C1 segment of cervical spinal cord (tissue), 14 donors: Measurements from ENCODE around the gene SUGCT.
"Not testable (repeated sequence)": the region's sequence is repeated elsewhere in the genome, so short reads cannot be mapped to it uniquely, and the experiment has no call there.

ENCODE experiments used
- DNase-seq, 14 donors: peaks; one replicate each; lab custom pipeline; 2025; lab: John Stamatoyannopoulos, UW

SUGCT gene

DNA sequence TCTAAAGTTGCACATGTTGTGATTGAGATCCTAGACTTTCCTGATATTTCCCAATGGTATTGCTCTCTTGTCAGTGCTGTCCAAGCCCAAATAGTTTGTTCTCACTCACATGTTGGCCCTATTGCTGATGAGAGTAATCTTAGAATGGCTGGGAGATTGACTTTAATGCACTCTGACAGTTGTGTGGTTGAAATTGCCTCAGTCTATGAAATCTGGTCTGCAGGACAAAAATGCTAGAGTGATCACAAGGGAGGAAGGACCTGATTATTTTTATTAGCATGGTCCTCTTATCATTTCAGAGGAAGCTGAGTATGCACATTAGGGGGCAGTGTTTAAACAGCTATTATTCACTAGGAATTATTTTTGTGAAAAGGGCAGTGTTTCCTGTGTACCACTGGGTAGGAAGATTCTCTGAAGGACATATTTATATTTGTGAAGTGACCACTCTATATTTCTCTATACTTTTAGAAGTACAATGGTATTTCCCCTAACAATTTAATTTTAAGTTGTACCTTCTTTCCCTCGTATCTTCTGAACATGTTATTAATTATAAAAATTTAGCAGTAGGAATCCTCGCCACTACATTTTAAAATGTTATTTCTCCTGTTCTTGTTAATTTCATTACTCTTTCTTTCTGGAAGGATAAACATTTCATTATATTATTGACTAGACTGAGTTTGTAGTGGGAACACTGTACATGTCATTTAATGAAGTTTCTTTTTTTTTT, 64.4 kb downstream of the SUGCT start:
- DNase-seq: no peak

DNA sequence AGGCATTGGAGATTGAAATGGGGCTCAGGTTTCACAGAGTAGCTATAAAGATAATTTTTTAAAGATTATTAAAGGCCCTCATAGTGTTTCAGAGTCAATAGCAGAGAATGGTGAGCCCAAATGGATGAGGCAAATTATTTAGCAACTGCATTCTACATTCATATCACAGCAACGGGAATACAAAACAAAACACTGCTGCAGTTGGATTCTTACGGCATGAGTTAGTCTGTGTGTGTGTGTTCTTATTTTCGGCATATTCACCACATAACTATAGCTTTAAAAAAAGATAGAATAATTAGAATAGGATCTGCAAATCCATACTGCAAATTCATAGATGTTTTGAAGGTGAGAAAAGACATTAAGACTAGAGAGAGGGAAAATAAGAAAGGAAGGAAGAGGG, 66.0 kb downstream of the SUGCT start:
- no peak for DNase-seq

DNA sequence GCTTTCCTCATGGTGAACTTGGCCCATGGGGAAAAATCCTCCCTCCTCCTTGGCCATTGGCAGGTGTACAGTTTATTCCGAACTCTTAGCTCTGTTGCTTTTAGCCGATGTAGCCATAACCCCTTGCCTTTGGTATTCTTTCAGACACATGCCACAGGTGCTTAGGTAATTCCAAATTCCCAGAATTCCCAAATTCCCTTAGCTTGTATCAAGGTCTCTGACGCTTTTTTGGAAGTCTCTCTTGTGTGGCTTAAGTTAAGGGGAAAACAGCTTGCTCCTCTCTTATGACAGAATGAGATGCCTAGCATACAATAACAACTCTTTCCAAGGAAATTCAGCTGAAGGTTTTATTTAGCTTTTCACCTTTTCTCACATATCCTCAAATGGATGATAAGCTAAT, 68.0 kb downstream of the SUGCT start:
- no peak for DNase-seq

DNA sequence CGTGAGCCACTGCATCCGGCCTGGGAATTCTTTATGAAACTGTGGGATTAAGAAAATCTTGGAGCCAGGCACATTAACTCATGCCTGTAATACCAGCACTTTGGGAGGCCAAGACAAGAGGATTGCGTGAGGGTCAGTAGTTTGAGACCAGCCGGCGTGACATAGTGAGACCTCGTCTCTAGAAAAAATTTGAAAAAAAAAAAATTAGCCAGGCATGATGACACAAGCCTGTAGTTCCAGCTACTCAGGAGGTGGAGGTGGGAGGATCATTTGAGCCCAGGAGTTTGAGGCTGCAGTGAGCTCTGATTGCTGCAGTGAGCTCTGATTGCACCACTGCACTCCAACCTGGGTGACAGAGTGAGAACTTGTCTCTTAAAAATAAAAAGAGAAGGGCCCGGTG, 69.8 kb downstream of the SUGCT start:
- DNase-seq: no peak

DNA sequence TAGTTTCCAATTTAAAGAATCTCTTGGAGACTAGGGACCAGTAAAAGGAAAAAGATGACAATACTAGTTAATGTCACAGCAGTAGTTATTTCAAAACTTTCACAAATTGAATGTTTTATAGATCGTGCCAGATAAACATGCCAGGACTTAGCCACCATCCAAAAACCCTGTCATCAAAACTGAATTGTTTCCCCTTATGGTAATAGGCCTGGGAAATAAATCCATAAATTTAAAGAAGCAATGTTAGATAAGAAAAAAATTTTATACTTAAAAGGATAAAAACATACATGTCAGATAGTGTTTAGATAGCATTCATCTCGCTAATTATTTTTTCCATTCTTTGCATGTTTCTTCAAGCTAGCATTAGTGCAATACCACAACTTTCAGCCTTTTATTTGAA, 71.2 kb downstream of the SUGCT start:
- DNase-seq: no peak

DNA sequence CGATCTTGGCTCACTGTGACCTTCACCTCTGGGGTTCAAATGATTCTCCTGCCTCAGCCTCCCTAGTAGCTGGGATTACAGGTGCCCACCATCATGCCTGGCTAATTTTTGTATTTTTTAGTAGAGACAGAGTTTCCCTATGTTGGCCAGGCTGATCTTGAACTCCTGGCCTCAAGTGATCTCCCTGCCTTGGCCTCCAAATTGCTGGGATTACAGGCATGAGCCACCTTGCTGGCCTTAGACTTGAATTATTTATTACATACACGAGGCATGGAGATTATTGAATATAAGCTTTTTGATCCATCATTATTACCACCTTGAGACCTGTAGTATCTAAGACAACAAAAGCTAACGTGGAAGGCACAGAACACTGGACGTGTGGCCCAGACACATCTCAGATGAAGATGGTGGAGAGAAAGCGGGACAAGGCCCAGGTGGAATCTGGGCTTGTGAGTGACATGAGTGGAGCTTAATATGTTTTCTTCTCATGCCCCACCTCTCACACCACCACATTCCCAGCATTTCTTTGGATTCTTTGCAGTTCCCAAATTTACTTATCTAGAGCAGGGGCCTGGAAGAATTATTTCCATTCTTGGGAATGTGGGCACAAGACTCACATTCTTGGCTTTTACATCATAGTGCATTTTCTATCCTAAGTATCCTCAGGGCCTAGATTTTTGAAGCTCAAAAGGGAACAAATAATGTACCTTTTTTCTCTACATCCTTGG, 76.6 kb downstream of the SUGCT start:
- no peak for DNase-seq

DNA sequence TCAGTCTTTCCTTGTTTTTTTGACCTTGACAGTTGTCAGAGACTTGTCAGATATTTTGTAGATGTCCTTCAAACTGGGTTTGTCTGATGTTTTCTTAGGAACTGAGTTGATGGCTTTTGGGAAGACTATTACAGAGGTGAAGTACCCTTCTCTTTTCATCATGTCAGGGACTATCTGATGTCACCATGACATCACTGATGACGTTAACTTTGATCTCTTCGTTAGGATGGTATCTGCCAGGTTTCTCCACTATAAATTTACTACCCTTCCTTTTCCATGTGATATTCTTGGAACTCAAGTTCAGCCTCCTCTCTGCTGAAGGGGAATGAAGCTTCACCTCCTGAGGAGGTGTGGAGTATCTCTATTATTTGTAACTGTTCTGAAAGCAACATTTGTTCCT, 78.5 kb downstream of the SUGCT start:
- no peak for DNase-seq

DNA sequence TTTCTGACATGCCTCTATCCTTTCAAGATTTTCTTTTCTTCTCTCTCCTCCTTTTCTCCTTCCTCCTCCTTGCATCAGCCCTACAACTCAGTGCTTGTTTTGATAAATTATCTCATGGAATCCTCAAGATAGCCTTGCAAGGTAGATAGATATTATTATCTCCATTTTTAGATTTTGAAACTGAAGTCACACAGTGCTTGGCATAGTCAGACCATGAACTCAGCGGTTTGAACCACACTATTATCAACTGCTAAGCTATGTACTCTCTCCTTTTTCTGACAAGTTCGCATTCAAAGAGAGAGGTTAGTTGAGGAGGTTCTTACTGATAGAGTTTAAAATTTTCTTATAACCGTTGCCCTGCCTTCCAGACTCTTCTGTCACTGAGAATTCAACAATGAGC, 79.1 kb downstream of the SUGCT start:
- no peak for DNase-seq

DNA sequence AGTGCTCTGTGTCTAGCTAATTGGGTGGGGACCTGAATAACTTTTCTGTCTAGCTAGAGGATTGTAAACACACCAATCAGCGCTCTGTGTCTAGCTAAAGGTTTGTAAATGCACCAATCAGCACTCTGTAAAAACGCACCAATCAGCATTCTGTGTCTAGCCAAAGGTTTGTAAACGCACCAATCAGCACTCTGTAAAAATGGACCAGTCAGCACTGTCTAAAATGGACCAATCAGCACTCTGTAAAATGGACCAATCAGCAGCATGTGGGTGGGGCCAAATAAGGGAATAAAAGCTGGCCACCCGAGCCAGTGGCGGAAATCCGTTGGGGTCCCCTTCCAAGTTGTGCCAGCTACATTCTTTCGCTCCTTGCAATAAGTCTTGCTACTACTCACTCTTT, 83.8 kb downstream of the SUGCT start:
- not testable (repeated sequence) for DNase-seq

DNA sequence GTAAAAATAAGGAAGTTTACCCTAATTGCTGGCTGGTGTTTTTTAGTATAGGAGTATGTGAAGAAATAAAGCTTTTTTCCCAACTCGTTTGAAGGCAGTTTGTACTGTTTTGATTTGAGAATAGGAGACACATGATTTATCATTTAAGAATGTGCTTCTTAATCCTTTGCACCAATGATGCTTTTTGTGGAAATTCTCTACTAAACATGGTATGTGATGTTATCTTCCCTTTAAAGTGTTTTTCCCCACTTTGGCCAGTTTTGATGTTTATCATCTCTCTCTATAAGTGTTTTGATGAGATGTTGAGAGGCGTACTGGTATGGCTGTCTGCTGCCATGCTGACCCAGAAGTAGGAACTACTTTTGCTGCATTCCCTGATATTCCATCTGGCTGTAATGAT, 85.1 kb downstream of the SUGCT start:
- DNase-seq: no peak

DNA sequence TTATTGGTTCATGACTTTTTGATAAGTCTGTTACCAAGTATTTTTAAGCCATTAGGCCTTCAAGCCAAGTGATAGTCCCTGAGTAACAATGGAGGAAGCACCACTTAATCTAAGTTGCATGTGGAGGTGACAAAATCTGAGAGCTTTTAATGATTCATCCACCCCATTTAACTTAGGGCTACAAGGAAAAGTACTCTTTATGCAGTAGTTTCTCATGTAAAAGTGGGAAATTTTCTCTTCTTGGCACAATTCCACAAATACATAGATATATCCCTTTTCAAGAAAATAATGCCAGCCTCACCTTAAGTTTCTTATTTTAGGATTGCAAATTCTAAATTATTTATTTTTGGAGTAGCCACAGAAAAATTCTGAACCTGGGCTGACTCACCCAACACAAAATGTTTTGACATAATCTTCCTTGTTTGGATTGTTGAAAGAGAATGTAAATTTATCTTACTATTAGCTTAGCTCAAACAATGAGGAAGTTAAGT, 85.7 kb downstream of the SUGCT start:
- no peak for DNase-seq

DNA sequence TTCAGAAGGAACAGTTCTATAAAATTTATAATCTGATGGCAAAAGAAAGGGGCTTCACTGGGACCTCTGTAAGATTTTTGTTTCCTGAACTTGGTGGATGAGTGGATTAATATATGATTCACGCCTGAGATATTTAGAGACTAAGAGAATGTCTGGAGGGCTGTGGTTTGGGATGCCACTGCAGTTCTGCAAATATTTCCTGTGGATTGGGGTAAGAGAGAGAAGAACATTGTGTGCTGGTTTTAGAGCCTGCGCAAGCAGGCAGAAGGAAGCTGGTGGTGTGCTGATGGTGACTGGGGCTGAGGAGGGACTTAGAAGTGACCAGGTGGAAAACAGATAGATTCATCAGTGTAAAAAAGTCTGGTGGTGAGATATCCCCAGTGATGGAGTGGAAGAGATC, 87.0 kb downstream of the SUGCT start:
- peak in 1 of 14 donors; percentile 5 for DNase-seq

DNA sequence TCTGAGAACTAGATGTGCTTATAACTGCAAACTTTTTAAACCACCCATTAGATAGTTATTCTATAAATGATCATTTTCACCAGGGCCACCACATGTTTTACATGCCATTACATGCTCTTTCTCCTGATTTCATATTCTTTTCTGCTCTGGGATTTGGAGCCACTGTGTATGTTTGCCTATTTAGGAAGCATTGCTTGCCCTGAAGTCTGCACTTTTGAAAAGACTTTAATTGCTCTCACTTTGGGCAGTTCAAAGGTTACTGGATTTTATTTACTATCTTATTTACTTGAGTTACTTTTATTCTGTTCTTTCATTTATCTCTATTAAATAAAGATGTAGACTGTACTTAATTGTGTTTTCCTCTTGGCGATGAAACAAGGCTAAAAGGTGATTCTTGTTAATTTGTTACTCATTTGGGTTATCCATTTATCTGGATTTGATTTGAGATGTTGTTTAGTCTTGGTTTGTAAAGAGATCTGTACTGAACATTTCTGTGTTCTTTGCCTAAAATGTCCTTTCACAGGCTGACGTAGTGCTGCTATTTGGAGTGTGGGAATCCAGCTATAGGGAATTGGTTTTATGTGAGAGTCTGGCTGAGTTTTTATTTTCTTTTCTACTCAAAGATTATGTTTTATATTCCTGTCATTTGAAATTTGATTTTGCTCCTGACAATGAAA, 88.8 kb downstream of the SUGCT start:
- no peak for DNase-seq

DNA sequence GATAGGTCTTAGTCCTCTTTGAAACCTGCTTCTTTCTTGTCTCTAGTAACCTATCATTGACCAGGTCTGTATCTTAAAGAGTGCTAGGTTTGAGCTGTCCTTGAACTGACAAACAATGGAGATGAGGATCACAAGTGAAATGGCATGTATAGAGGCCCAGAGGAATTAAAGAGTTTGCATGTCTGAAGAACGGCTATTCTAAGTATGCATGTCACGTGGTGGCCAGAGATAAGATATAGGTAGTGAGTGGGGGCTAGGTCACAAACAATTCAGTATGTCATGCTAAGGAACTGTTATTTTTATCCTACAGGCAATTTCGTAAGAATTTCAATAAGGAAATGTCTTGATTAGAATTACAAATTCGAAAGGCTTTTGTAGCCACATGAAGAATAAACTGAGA, 95.3 kb downstream of the SUGCT start:
- no peak for DNase-seq

DNA sequence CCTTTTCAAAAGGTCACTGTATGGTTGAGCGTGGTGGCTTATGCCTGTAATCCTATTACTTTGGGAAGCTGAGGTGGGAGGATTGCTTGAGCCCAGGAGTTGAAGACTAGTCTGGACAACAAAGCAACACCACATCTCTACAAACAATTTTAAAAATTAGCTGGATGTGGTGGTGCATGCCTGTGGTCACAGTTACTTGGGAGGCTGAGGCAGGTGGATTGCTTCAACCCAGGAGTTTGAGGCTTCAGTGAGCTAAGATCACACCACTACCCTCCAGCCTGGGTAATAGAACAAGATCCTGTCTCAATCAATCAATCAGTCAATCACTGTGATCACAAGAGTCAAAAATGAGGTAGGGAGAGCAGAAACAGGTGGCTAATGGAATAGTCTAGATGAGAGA, 97.0 kb downstream of the SUGCT start:
- DNase-seq: no peak

DNA sequence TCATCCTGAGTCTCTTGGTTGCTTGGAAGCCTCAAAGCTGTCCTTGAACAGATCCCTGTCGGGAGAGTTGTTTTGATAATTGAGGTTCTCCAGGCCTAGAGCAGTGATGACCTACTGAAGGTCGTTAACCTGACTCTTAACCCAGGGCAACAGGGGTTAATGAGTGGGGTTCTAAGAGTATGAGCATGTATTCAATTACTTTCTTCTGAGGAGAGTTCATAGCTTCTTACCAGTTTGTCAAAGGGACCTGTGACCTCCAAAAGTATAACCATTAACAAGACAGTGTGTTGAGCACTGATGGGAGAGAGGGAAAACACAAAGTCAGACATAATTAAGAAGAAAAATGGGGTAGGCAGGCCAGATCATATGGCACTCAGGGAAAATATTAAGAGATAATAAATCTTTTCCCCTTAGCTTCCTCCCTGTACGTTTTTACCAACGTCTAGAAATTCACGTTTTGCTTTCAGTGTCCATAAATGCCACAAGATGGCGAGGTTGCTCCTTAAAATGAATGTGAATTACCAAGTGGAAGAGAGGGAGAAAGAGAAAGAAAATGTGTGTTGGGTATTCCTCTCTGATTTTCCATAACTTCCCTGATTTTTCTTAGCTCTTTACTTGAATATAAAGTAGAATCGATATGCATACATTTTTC, 97.6 kb downstream of the SUGCT start:
- peak in 1 of 14 donors; percentile 0 for DNase-seq

DNA sequence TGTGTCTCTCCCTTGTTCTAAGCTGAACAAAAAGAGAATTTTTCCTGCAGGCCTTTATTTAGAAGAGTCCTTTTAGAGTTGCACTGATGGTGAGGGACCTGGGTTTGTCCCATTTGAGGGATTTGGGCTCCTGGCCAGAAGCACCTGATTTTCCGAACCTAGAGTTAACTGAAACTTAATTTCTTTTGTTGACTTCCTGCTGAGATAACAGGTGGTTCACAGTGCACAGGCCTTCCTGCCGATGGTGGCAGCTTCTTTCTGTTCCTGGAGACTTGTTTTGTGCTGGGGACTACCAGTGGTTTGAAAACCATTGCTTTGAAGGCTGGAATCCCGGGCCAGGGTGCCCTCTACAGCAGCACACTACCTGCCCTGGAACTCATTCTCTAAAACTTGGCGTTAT, 99.2 kb downstream of the SUGCT start:
- no peak for DNase-seq

DNA sequence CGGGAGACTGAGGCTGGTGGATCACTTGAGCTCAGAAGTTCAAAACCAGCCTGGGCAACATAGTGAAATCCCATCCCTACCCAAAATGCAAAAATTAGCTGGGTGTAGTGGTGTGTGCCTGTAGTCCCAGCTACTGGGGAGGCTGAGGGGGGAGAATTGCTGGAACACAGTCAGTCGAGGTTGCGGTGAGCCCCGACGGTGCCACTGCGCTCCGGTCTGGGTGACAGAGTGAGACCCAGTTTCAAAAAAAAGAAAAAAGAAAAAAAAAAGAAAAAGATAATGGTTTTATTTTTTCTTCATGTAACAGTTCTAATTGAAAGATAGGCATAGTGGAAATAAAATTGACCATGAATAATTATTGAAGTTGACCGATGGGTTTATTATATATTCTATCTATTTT, 99.9 kb downstream of the SUGCT start:
- no peak for DNase-seq

DNA sequence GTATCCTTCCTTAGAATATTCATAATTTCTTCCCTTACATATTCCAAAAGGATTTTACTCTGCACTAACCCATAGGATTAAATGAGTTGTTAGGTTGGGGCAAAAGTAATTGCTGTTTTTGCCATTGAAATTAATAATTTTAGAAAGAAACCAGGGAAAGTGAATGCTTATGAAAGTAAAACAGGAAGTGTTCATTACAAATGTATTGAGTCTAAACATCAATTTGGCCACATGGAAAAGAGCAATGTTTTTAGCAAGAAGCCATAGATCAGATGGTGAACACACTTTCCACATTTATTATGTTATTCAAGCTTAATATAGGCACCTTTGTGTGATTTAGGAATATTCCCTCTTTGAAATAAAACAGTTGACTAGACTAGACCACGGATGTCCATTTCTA, 102.9 kb downstream of the SUGCT start:
- no peak for DNase-seq

DNA sequence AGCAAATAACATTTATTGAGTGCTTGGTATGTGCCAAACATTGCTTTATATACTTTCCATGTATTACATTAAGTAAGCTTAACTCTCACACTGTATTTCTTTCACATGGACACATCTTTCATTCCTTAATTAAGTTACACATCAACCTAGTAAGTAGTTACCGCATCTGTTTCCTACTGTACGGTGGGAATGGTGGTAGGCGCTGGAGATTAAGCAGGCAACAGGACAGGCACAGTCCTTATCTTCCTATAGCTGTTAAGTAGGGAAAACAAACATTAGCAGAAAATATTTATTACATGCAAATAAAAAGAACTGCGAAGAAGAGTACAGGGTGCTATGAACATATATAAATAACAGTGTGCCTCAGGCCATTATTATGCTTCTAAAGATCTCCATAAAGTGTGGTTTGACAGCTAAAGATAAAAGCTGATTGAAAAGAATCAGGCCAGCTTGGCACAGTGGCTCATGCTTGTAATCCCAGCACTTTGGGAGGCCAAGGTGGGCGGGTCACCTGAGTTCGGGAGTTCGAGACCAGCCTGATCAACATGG, 105.0 kb downstream of the SUGCT start:
- no peak for DNase-seq

DNA sequence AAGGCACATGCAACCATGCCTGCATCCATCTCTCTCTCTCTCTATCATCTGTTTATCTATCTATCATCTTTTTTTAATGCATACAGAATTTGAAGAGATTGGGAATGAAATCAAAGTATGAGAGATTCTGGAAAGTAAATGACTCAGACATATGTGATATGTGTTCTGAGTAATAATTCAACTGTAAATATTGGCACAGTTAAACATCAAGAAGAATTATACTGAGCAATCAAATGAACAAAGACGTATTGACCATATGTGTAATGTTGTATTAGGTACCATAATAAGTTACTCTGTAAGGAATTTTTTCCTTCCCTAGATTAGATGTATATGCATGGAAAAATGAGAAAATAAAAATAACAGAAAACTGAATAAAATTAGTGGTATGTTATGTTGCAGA, 108.3 kb downstream of the SUGCT start:
- DNase-seq: no peak

DNA sequence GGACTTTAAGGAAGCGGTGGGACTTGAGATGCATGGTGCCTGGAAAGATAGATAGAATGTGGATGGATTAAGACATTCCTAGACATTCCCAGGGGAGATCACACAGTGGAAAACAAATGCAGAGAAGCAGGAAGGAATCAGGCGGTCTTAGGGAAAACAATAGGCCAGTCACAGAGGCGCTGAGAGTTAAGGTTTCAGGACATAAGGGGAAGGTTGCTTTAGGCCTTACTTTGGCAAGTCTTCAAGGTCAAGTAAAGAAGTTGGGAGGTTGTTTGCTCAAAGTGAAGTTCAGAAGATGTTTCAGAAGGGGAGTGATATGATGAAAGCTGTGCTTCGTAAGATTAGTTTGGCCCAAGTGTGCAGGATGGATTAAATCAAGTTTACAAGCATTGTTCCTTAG, 109.4 kb downstream of the SUGCT start:
- DNase-seq: no peak
